Activated naive CD4-positive, alpha-beta T cell treated with anti-CD3 and anti-CD28 coated beads, Interleukin-2, amount 50 U/mL, for 72 hours (primary cell): ENCODE results near the gene NFKBIZ. TPM values are rescaled to one million over a fixed set of nuclear protein-coding genes. Genes with fewer than 3 reads are reported as not detected.

ENCODE experiments used
- ATAC-seq, 2 donors: fragments of 150-1000 bp; cut with Tn5 transposase; 2 replicates each; pipeline ENCODE4 v1.10.0; 2021; ENCODE audit warnings: mild to moderate bottlenecking in 2 of 2, moderate library complexity in 2 of 2
- DNase-seq, 2 donors: peaks; one replicate each; pipeline ENCODE4 v3.0.0; 2021 to 2022; ENCODE audit warnings: low spot score in 2 of 2
- H3K27ac Mint-ChIP-seq, 2 donors: one replicate each; pipeline ENCODE4 v1.8.0; 2022; ENCODE audit warnings: mild to moderate bottlenecking in 2 of 2, mixed read lengths in 2 of 2
- H3K36me3 Mint-ChIP-seq, 2 donors: one replicate each; pipeline ENCODE4 v1.8.0; 2022; ENCODE audit warnings: mixed read lengths in 2 of 2
- H3K9me3 Mint-ChIP-seq, 2 donors: one replicate each; pipeline ENCODE4 v1.8.0; 2022; ENCODE audit warnings: mixed read lengths in 2 of 2
- total RNA-seq, 2 donors: library from RNA; stranded (reverse); gene quantifications; one replicate each; pipeline ENCODE4 v1.2.3, GENCODE V29; 2022

Gene NFKBIZ
- total RNA-seq, 2 donors from 2014 or later = 57.3 to 62.6 TPM

GRCh38 chr3:101819649-101820206 lies 29.6 kb upstream of the NFKBIZ start:
- DNase-seq (no peak), ATAC-seq (peak in 1 of 2 donors; percentile 86)
- H3K27ac Mint-ChIP-seq = no peak overlapping the region
- H3K9me3 Mint-ChIP-seq = peaks cover 0 to 3% of the 10 kb centered on the region in 2 donors
- H3K36me3 Mint-ChIP-seq = peaks cover 17 to 52% of the 10 kb centered on the region in 2 donors

GRCh38 chr3:101821503-101821902 lies 27.8 kb upstream of the NFKBIZ start:
- H3K27ac Mint-ChIP-seq = no peak overlapping the region
- peaks cover 21 to 42% of the 10 kb centered on the region in 2 donors for H3K36me3 Mint-ChIP-seq

GRCh38 chr3:101823525-101823924 lies 25.8 kb upstream of the NFKBIZ start:
- peaks cover 22 to 36% of the 10 kb centered on the region in 2 donors for H3K36me3 Mint-ChIP-seq
- DNase-seq (no peak), ATAC-seq (no peak)
- H3K9me3 Mint-ChIP-seq = peaks cover 0 to 3% of the 10 kb centered on the region in 2 donors
- no peak overlapping the region for H3K27ac Mint-ChIP-seq

More at GRCh38 chr3:101821503-101821902, 27.8 kb upstream of the NFKBIZ start:
- no peak for DNase-seq
- no peak for ATAC-seq
- H3K9me3 Mint-ChIP-seq = peaks cover 0 to 3% of the 10 kb centered on the region in 2 donors

GRCh38 chr3:101824702-101825101 lies 24.6 kb upstream of the NFKBIZ start:
- H3K9me3 Mint-ChIP-seq = peaks cover 0 to 3% of the 10 kb centered on the region in 2 donors
- ATAC-seq (no peak), DNase-seq (no peak)
- no peak overlapping the region for H3K27ac Mint-ChIP-seq
- H3K36me3 Mint-ChIP-seq = peaks cover 26 to 37% of the 10 kb centered on the region in 2 donors

- Mint-ChIP-seq H3K27ac (peak overlapping the region; percentile 93 to 98), H3K9me3 (no peaks in the 10 kb centered on the region), H3K36me3 (peaks cover 21 to 36% of the 10 kb centered on the region in 2 donors)
- ATAC-seq = peak in 1 of 2 donors; percentile 50
- no peak for DNase-seq
Measured at GRCh38 chr3:101825904-101826445, 23.3 kb upstream of the NFKBIZ start.

GRCh38 chr3:101827211-101828174 lies 21.8 kb upstream of the NFKBIZ start:
- ATAC-seq (peak; percentile 90 to 92), DNase-seq (peak; percentile 80 to 90)
- H3K36me3 Mint-ChIP-seq = peaks cover 11 to 37% of the 10 kb centered on the region in 2 donors
- no peaks in the 10 kb centered on the region for H3K9me3 Mint-ChIP-seq
- peak overlapping the region; percentile 93 to 96 for H3K27ac Mint-ChIP-seq

- Mint-ChIP-seq H3K9me3 (no peaks in the 10 kb centered on the region), H3K27ac (peak overlapping the region; percentile 93 to 96), H3K36me3 (peaks cover 18 to 42% of the 10 kb centered on the region in 2 donors)
- ATAC-seq (no peak), DNase-seq (no peak)
Measured at GRCh38 chr3:101828276-101828675, 21.0 kb upstream of the NFKBIZ start.

- Mint-ChIP-seq H3K9me3 (no peaks in the 10 kb centered on the region), H3K36me3 (peaks cover 24 to 47% of the 10 kb centered on the region in 2 donors), H3K27ac (peak overlapping the region; percentile 93)
- peak; percentile 58 to 75 for ATAC-seq
- peak; percentile 28 to 67 for DNase-seq
Measured at GRCh38 chr3:101828691-101829436, 20.4 kb upstream of the NFKBIZ start.

- Mint-ChIP-seq H3K36me3 (peaks cover 26 to 50% of the 10 kb centered on the region in 2 donors), H3K27ac (peak overlapping the region; percentile 93), H3K9me3 (peaks cover 0 to 2% of the 10 kb centered on the region in 2 donors)
- DNase-seq = no peak
- ATAC-seq = no peak
Measured at GRCh38 chr3:101829437-101829830, 19.9 kb upstream of the NFKBIZ start.

GRCh38 chr3:101829874-101830273 lies 19.4 kb upstream of the NFKBIZ start:
- H3K27ac Mint-ChIP-seq = peak overlapping the region in 1 of 2 donors; percentile 93
- H3K36me3 Mint-ChIP-seq = peaks cover 26 to 54% of the 10 kb centered on the region in 2 donors
- no peak for ATAC-seq

GRCh38 chr3:101833446-101833974 lies 15.8 kb upstream of the NFKBIZ start:
- no peak for DNase-seq
- H3K9me3 Mint-ChIP-seq = peaks cover 0 to 8% of the 10 kb centered on the region in 2 donors
- peak overlapping the region in 1 of 2 donors; percentile 78 for H3K27ac Mint-ChIP-seq
- ATAC-seq = peak in 1 of 2 donors; percentile 36
- H3K36me3 Mint-ChIP-seq = peaks cover 21 to 57% of the 10 kb centered on the region in 2 donors

More at GRCh38 chr3:101829874-101830273, 19.4 kb upstream of the NFKBIZ start:
- DNase-seq = no peak
- peaks cover 0 to 6% of the 10 kb centered on the region in 2 donors for H3K9me3 Mint-ChIP-seq

GRCh38 chr3:101835676-101836075 lies 13.6 kb upstream of the NFKBIZ start:
- Mint-ChIP-seq H3K9me3 (peaks cover 0 to 8% of the 10 kb centered on the region in 2 donors), H3K36me3 (peaks cover 17 to 44% of the 10 kb centered on the region in 2 donors), H3K27ac (no peak overlapping the region)
- ATAC-seq (no peak), DNase-seq (no peak)

- peaks cover 0 to 8% of the 10 kb centered on the region in 2 donors for H3K9me3 Mint-ChIP-seq
- peaks cover 17 to 41% of the 10 kb centered on the region in 2 donors for H3K36me3 Mint-ChIP-seq
Measured at GRCh38 chr3:101836160-101836559, 13.2 kb upstream of the NFKBIZ start.

GRCh38 chr3:101836652-101837598 lies 12.4 kb upstream of the NFKBIZ start:
- ATAC-seq (no peak), DNase-seq (no peak)
- Mint-ChIP-seq H3K9me3 (peaks cover 0 to 10% of the 10 kb centered on the region in 2 donors), H3K27ac (no peak overlapping the region), H3K36me3 (peaks cover 20 to 41% of the 10 kb centered on the region in 2 donors)

More at GRCh38 chr3:101836160-101836559, 13.2 kb upstream of the NFKBIZ start:
- DNase-seq (no peak), ATAC-seq (peak in 1 of 2 donors; percentile 35)
- no peak overlapping the region for H3K27ac Mint-ChIP-seq

GRCh38 chr3:101838691-101839090 lies 10.6 kb upstream of the NFKBIZ start:
- DNase-seq = no peak
- Mint-ChIP-seq H3K27ac (no peak overlapping the region), H3K36me3 (peaks cover 8 to 36% of the 10 kb centered on the region in 2 donors), H3K9me3 (peaks cover 0 to 14% of the 10 kb centered on the region in 2 donors)
- ATAC-seq = no peak
